Mucosa of stomach (tissue), 1 donor: Measurements from ENCODE around the gene LRGUK.

Experiments
- H3K27me3 ChIP-seq: one replicate; pipeline ENCODE4 v1.7.0; 2013; ENCODE audit warnings: mild to moderate bottlenecking, low read length; ENCODE audit not compliant: control insufficient read depth, insufficient read depth
- H3K36me3 ChIP-seq: one replicate; pipeline ENCODE4 v1.7.0; 2013; ENCODE audit warnings: low read length; ENCODE audit not compliant: control insufficient read depth, insufficient read depth
- H3K4me1 ChIP-seq: one replicate; pipeline ENCODE4 v1.7.0; 2013; ENCODE audit warnings: mild to moderate bottlenecking, low read length; ENCODE audit not compliant: control insufficient read depth, insufficient read depth
- H3K4me3 ChIP-seq: one replicate; pipeline ENCODE4 v1.7.0; 2013; ENCODE audit warnings: low read length
- H3K9ac ChIP-seq: one replicate; pipeline ENCODE4 v1.7.0; 2013; ENCODE audit warnings: mild to moderate bottlenecking, low read length, moderate library complexity
- H3K9me3 ChIP-seq: one replicate; pipeline ENCODE4 v1.7.0; 2013; ENCODE audit warnings: mild to moderate bottlenecking, low read length, moderate library complexity; ENCODE audit not compliant: control insufficient read depth
- donor health status: Pancreatic carcinoma.

The LRGUK gene

GRCh38 chr7:134191876-134192275 is 64.7 kb downstream of the LRGUK start:
- Histone ChIP-seq H3K9me3 (no peaks in the 10 kb centered on the region), H3K36me3 (no peaks in the 10 kb centered on the region), H3K4me1 (no peaks in the 10 kb centered on the region), H3K27me3 (no peaks in the 10 kb centered on the region), H3K9ac (no peak overlapping the region), H3K4me3 (no peak overlapping the region)

DNA sequence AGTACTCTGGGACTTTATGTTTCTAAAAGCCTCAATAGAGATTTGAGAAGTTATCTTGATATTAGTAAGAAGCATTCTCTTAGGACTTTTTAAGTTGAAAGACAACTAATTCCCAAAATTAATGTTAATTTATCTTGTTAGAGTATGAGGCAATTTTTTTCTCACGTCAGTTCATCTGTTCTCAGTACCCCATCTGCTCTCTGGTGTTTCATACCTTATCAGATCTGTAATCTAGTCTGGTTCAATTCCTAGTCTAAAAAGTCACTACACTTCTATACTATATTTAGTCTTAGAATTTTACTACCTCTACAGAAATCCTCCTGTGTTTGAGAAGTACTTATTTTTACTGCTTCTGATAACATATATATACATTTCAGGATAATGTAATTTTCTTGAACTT is 66.1 kb downstream of the LRGUK start:
- no peaks in the 10 kb centered on the region for H3K36me3 ChIP-seq
- no peak overlapping the region for H3K9ac ChIP-seq
- H3K27me3 ChIP-seq = no peaks in the 10 kb centered on the region
- no peak overlapping the region for H3K4me3 ChIP-seq
- H3K4me1 ChIP-seq = no peaks in the 10 kb centered on the region
- no peaks in the 10 kb centered on the region for H3K9me3 ChIP-seq

GRCh38 chr7:134195252-134195651 is 68.1 kb downstream of the LRGUK start:
- H3K4me1 ChIP-seq = no peaks in the 10 kb centered on the region
- no peak overlapping the region for H3K9ac ChIP-seq
- H3K9me3 ChIP-seq = no peaks in the 10 kb centered on the region
- no peak overlapping the region for H3K4me3 ChIP-seq
- no peaks in the 10 kb centered on the region for H3K36me3 ChIP-seq
- H3K27me3 ChIP-seq = no peaks in the 10 kb centered on the region

- H3K9ac ChIP-seq = no peak overlapping the region
- no peak overlapping the region for H3K4me3 ChIP-seq
- H3K4me1 ChIP-seq = no peaks in the 10 kb centered on the region
- H3K27me3 ChIP-seq = no peaks in the 10 kb centered on the region
- H3K9me3 ChIP-seq = no peaks in the 10 kb centered on the region
- no peaks in the 10 kb centered on the region for H3K36me3 ChIP-seq
Observed at GRCh38 chr7:134196439-134196838, 69.3 kb downstream of the LRGUK start.

GRCh38 chr7:134197345-134197744 is 70.2 kb downstream of the LRGUK start:
- H3K9me3 ChIP-seq = no peaks in the 10 kb centered on the region
- H3K36me3 ChIP-seq = no peaks in the 10 kb centered on the region
- H3K4me3 ChIP-seq = no peak overlapping the region
- H3K9ac ChIP-seq = no peak overlapping the region
- no peaks in the 10 kb centered on the region for H3K27me3 ChIP-seq
- H3K4me1 ChIP-seq = no peaks in the 10 kb centered on the region

- H3K9me3 ChIP-seq = no peaks in the 10 kb centered on the region
- no peaks in the 10 kb centered on the region for H3K27me3 ChIP-seq
- no peak overlapping the region for H3K9ac ChIP-seq
- H3K36me3 ChIP-seq = no peaks in the 10 kb centered on the region
- H3K4me3 ChIP-seq = no peak overlapping the region
- H3K4me1 ChIP-seq = no peaks in the 10 kb centered on the region
Observed at GRCh38 chr7:134200970-134201369, 73.8 kb downstream of the LRGUK start.

DNA sequence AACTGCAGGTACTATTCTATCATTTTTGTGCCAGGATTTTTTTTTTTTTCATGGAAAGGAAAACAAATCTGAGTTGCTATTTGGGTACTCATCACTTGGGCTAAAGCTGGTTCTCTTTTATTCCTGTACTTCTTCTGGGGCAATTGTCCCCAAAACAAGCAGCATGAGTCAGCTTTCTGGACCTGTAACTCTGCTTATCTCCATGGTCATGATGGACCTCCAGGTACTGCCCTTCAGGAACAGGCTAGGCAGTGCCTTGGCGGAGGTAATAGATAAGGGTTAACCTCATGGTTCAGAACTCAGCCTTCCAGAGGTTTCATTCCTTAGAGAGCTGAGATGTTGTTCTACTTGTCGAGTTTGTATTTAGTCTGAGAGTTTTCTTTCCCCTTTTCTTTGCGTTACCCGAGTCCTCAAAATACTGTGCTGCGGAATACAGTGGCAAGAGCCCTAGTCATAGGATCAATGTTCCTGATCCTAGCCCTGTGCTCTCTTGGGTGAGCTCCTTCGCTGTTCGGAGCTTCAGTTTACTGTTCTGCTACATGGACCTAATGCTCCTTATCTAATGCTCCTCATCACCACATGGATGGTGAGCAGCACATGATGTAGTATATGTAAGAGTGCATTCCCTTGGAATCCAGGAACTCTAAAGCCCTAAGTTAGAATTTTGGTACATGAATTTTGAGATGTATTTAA is 74.6 kb downstream of the LRGUK start:
- H3K36me3 ChIP-seq = no peaks in the 10 kb centered on the region
- no peak overlapping the region for H3K9ac ChIP-seq
- H3K4me1 ChIP-seq = no peaks in the 10 kb centered on the region
- H3K27me3 ChIP-seq = no peaks in the 10 kb centered on the region
- no peak overlapping the region for H3K4me3 ChIP-seq
- no peaks in the 10 kb centered on the region for H3K9me3 ChIP-seq

DNA sequence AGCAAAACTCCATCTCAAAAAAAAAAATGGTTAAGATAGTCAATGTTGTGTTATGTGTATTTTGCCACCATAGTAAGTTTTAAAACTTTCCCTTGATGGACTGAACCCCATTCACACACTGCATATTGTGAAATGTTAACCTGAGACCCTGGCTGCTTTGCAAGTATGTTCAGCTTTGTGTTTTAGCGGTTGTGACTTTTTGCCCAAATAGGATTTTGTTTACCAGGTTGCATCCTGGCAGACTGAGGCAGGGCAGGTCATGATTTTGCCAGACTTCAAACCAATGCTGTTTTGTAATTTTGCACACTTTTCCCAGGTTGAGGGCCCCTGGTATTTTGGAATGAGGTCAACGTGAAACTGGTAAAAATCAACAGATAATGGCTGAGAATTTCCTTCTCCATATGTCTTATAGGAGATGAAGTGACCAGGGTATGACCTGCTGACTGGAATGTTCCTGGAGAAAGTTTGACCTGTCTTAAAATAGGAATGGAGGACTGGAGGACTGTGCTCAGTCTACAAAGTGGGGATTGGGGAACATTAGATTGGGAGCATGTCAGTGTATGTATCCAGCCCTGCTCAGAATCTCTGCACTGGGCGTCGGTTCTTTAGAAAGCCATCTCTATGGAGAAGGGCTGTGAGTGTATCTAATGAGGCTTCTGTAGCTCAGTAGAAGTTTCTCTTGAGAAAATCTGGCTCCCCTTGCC is 76.2 kb downstream of the LRGUK start:
- Histone ChIP-seq H3K27me3 (no peaks in the 10 kb centered on the region), H3K4me3 (no peak overlapping the region), H3K4me1 (no peaks in the 10 kb centered on the region), H3K9ac (no peak overlapping the region), H3K36me3 (no peaks in the 10 kb centered on the region), H3K9me3 (no peaks in the 10 kb centered on the region)

DNA sequence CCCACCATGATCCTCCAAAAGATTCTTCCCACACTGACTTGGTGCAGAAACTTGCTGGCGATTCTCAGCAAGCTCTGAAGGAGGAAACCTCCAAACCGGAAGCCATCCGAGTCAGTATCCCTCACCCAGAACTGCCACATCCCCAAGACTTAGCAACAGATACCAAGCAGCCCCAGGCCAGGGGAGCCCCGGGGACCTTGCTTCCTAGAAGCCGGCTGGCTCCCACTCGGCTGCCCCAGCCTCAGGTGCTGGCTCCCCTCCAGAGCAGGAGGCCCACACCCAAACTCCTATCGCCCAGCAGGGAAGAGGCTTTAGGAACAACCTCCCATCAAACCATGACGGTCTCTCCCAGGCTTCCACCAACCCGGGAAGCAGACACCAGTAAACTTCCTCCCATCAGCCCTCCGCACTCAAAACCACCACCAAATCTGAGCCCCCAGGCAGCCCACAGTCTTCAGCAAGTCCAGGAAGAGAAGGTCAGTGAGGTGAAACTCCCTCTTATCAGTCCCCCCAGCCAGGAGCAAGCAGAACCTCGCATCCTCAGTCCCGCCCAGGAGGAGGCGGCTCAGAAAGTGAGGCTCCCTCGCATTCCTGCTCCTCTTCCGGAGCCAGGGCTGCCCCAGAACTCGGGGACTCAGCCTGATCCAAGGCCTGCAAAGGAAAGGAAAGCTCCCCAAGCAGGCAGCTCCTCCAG is 82.3 kb downstream of the LRGUK start:
- Histone ChIP-seq H3K27me3 (no peaks in the 10 kb centered on the region), H3K36me3 (no peaks in the 10 kb centered on the region), H3K4me3 (no peak overlapping the region), H3K9me3 (no peaks in the 10 kb centered on the region), H3K9ac (no peak overlapping the region), H3K4me1 (no peaks in the 10 kb centered on the region)

DNA sequence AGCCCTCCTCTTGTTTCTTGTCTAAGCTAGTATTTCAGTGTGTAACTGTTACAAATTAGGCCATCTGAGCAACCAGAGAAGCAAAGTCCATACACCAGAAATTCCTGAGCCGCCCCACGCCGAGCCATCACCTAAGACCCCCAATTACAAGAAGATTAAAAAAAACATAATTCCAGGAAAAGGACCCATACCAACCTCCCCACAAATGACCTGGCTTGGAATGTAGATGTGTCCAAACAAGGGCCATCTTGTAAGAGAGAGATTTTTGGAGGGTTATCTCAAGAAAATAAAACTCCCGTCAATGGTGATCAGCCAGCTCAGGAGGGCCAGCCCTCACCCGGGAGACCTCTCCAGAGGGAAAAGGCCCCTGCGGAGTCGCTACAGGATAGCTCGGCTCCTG is 83.1 kb downstream of the LRGUK start:
- H3K9ac ChIP-seq = no peak overlapping the region

DNA sequence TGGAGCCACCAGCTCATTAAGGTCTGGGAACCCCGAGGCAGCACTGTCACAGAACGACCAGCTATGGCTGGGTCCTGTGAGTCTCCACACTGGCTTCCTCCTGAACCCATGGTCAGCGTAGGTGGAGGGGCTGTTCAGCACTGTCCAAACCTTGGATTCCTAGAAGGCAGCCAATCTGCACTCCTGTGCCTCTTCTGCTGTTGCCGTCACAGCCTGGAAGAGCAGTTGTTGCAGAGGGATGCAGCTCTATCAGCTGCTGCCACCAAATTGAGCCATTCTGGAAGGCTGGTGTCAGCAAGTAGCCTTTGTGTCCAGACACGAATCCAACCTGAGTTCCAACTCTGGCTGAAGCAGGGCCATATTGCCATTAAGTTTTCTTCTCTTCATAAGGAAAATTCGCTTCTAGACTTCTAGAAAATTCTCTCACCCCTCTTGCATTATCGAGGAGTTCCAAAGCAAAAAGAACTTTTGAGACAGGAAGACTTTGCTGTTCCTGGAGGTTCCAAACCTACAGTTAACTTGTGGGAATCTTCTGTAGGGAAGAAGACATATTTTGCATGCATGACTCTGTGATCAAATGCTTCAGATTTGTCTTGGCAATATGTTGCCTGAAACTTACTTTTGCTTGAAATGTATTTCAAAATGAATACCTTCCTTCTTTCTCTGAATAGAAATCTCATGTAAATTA is 84.0 kb downstream of the LRGUK start:
- Histone ChIP-seq H3K4me1 (no peaks in the 10 kb centered on the region), H3K36me3 (no peaks in the 10 kb centered on the region), H3K27me3 (no peaks in the 10 kb centered on the region), H3K4me3 (no peak overlapping the region), H3K9ac (no peak overlapping the region), H3K9me3 (no peaks in the 10 kb centered on the region)

More for the DNA sequence above, 83.1 kb downstream of the LRGUK start:
- Histone ChIP-seq H3K9me3 (no peaks in the 10 kb centered on the region), H3K4me3 (no peak overlapping the region), H3K27me3 (no peaks in the 10 kb centered on the region), H3K36me3 (no peaks in the 10 kb centered on the region), H3K4me1 (no peaks in the 10 kb centered on the region)

- Histone ChIP-seq H3K9me3 (no peaks in the 10 kb centered on the region), H3K36me3 (no peaks in the 10 kb centered on the region), H3K4me3 (no peak overlapping the region), H3K27me3 (no peaks in the 10 kb centered on the region), H3K4me1 (no peaks in the 10 kb centered on the region), H3K9ac (no peak overlapping the region)
Observed at GRCh38 chr7:134211817-134212216, 84.7 kb downstream of the LRGUK start.
